ENCODE data around the gene HES5.

- no peak for TF ChIP-seq CTCF (IDR thresholded peaks at IDR 0.05; ENCODE audit: low read depth, low read length)
- no peak for TF ChIP-seq POLR2A (IDR thresholded peaks at IDR 0.05; ENCODE audit: extremely low read depth, insufficient read length)
Measured at GRCh38 chr1:2533365-2533764, 3.3 kb upstream of the HES5 start.
